T-helper 1 cell (primary cell): ENCODE results near the gene MTERF4.

ENCODE experiments used
- DNase-seq, 5 donors: peaks; one replicate each; pipeline ENCODE4 v3.0.0-alpha.2; 2012 to 2020

The MTERF4 gene

GRCh38 chr2:241068942-241069810 lies 32.9 kb downstream of the MTERF4 start:
- peak in 1 of 5 donors; percentile 15 for DNase-seq

- no peak for DNase-seq
Observed at GRCh38 chr2:241068136-241068941, 33.7 kb downstream of the MTERF4 start.

- DNase-seq: no peak
Observed at GRCh38 chr2:241067501-241068135, 34.5 kb downstream of the MTERF4 start.

- DNase-seq: no peak
Observed at GRCh38 chr2:241066893-241067341, 35.2 kb downstream of the MTERF4 start.

GRCh38 chr2:241066171-241066892 lies 35.8 kb downstream of the MTERF4 start:
- DNase-seq: peak in 1 of 5 donors; percentile 11

- no peak for DNase-seq
Observed at GRCh38 chr2:241065355-241065803, 36.7 kb downstream of the MTERF4 start.

- no peak for DNase-seq
Observed at GRCh38 chr2:241064802-241065354, 37.2 kb downstream of the MTERF4 start.

- DNase-seq: peak in 3 of 5 donors; percentile 24 to 42 (median 27)
Observed at GRCh38 chr2:241064008-241064801, 37.9 kb downstream of the MTERF4 start.

- no peak for DNase-seq
Observed at GRCh38 chr2:241063587-241063986, 38.5 kb downstream of the MTERF4 start.

- peak in 1 of 5 donors; percentile 11 for DNase-seq
Observed at GRCh38 chr2:241063093-241063551, 39.0 kb downstream of the MTERF4 start.

GRCh38 chr2:241062389-241063092 lies 39.5 kb downstream of the MTERF4 start:
- DNase-seq: no peak

- no peak for DNase-seq
Observed at GRCh38 chr2:241061275-241061674, 40.8 kb downstream of the MTERF4 start.

GRCh38 chr2:241053576-241054251 lies 48.4 kb downstream of the MTERF4 start:
- DNase-seq: no peak

- no peak for DNase-seq
Observed at GRCh38 chr2:241052677-241053360, 49.3 kb downstream of the MTERF4 start.

- no peak for DNase-seq
Observed at GRCh38 chr2:241051578-241052487, 50.3 kb downstream of the MTERF4 start.

GRCh38 chr2:241050624-241051577 lies 51.2 kb downstream of the MTERF4 start:
- no peak for DNase-seq
